ENCODE data around the gene ENGASE. TPM values are rescaled to one million over a fixed set of nuclear protein-coding genes. Genes with fewer than 3 reads are reported as not detected.

ENGASE gene
- total and polyA plus RNA-seq, 2 donors from 2014 or later, result 14.3 to 49.3 TPM

DNA sequence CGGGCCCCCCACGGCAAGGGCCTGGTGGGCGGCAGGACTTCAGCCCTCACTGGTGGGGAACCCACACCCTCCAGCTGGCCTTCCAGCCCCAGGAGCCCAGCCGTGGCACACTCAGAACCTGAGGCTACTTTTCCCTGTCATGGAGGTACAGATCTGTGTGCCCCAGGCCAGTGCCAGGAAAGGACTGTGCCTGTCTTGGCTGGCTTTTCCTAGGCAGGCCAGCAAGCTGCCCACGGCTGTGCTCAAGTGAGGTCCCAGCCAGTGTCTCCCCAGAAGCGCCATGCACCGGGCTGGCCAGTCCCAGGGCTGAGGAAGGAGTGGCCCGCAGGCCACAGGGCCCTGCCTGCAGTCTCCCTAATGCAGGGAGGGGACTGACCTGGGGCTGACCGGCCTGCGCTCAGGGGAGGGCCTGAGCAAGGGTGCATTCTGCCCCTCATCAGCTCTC is 16.6 kb downstream of the ENGASE start:
- H3K4me3 ChIP-seq (ENCODE audit: low read length in 3 of 3), result no peak overlapping the region
- no peak overlapping the region for H3K9ac ChIP-seq (ENCODE audit: low read length in 3 of 3)
- no peaks in the 10 kb centered on the region for H3K27me3 ChIP-seq (ENCODE audit: control insufficient read depth, insufficient read depth, low read length)
- FAIRE-seq, result no peak
- peaks cover 0 to 2% (median 0%) of the 10 kb centered on the region in 3 donors for H3K36me3 ChIP-seq (ENCODE audit: control insufficient read depth in 2 of 3, insufficient read depth in 3 of 3, low read length in 3 of 3)
- H3K4me1 ChIP-seq (ENCODE audit: control insufficient read depth in 2 of 3, insufficient read depth in 2 of 3, low read depth in 1 of 3, low read length in 3 of 3), result no peaks in the 10 kb centered on the region
- H3K9me3 ChIP-seq (ENCODE audit: control insufficient read depth in 2 of 3, insufficient read depth in 1 of 3, low read length in 3 of 3), result no peaks in the 10 kb centered on the region
- TF ChIP-seq CTCF (IDR thresholded peaks at IDR 0.05; ENCODE audit: borderline replicate concordance, extremely low read depth, insufficient read depth), result no peak
- intact Hi-C loops (cut with DNase I), result loop anchor here (5.0 kb wide), 1 partner anchor 301 kb away; no protein-coding TSS in a partner anchor
- no peak overlapping the region for H3K27ac ChIP-seq (ENCODE audit: low read depth in 2 of 2, low read length in 2 of 2)
- DNase-seq, result no peak

DNA sequence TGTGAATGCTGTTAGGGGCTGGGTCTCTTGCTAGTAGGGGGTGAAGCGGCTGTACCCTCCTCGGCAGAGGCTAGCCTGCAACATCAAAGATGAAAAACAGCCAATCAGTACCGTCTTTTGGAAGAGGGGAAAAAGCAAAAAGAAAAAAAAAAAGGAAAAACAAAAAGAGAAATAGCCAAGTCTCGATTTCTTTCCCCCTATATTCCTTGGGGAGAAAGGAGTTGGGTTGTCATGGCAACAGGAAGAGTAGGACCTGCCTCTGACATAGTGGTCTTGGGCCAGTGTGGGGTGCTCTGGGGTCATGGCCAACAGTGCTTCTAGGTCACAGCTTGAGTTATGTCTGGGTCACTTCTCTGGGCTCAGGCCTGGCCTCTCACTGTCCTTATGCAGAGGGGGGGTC is 17.9 kb downstream of the ENGASE start:
- Histone ChIP-seq H3K4me3 (ENCODE audit: low read length in 3 of 3) (no peak overlapping the region), H3K36me3 (ENCODE audit: control insufficient read depth in 2 of 3, insufficient read depth in 3 of 3, low read length in 3 of 3) (no peaks in the 10 kb centered on the region), H3K27me3 (ENCODE audit: control insufficient read depth, insufficient read depth, low read length) (no peaks in the 10 kb centered on the region), H3K27ac (ENCODE audit: low read depth in 2 of 2, low read length in 2 of 2) (no peak overlapping the region), H3K9ac (ENCODE audit: low read length in 3 of 3) (no peak overlapping the region), H3K9me3 (ENCODE audit: control insufficient read depth in 2 of 3, insufficient read depth in 1 of 3, low read length in 3 of 3) (no peaks in the 10 kb centered on the region), H3K4me1 (ENCODE audit: control insufficient read depth in 2 of 3, insufficient read depth in 2 of 3, low read depth in 1 of 3, low read length in 3 of 3) (no peaks in the 10 kb centered on the region)
- intact Hi-C loops (cut with DNase I), result loop anchor here (5.0 kb wide), 1 partner anchor 300 kb away; no protein-coding TSS in a partner anchor
- TF ChIP-seq CTCF (IDR thresholded peaks at IDR 0.05; ENCODE audit: borderline replicate concordance, extremely low read depth, insufficient read depth), result no peak
- DNase-seq (no peak), FAIRE-seq (no peak)

DNA sequence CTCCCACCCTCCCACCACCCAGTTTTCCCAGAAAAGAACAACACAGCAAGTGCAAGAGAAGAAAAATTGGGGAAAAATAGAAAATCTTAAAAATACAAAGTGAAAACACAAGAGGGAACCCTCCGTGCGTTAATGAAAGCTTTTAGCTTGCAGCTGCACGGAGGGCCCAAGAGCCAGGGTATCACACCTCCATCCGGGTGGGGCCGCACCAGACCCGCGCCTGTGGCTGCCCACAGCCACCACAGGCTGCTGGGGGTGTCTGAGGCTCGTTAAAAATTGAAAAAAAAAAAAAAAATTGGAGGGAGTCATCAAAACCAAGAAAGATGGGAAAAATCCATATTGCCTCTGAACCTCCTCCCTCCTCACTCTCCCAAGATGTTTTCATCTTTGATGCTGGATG is 18.6 kb downstream of the ENGASE start:
- Histone ChIP-seq H3K4me3 (ENCODE audit: low read length in 3 of 3) (no peak overlapping the region), H3K27ac (ENCODE audit: low read depth in 2 of 2, low read length in 2 of 2) (no peak overlapping the region), H3K4me1 (ENCODE audit: control insufficient read depth in 2 of 3, insufficient read depth in 2 of 3, low read depth in 1 of 3, low read length in 3 of 3) (no peaks in the 10 kb centered on the region), H3K36me3 (ENCODE audit: control insufficient read depth in 2 of 3, insufficient read depth in 3 of 3, low read length in 3 of 3) (no peaks in the 10 kb centered on the region), H3K9ac (ENCODE audit: low read length in 3 of 3) (no peak overlapping the region), H3K27me3 (ENCODE audit: control insufficient read depth, insufficient read depth, low read length) (no peaks in the 10 kb centered on the region), H3K9me3 (ENCODE audit: control insufficient read depth in 2 of 3, insufficient read depth in 1 of 3, low read length in 3 of 3) (no peaks in the 10 kb centered on the region)
- intact Hi-C loops (cut with DNase I), result loop anchor here (5.0 kb wide), 1 partner anchor 299 kb away; no protein-coding TSS in a partner anchor
- no peak for FAIRE-seq
- DNase-seq, result no peak
- no peak for TF ChIP-seq CTCF (IDR thresholded peaks at IDR 0.05; ENCODE audit: borderline replicate concordance, extremely low read depth, insufficient read depth)

GRCh38 chr17:79094261-79094660 is 19.6 kb downstream of the ENGASE start:
- H3K27ac ChIP-seq (ENCODE audit: low read depth in 2 of 2, low read length in 2 of 2), result no peak overlapping the region
- FAIRE-seq (no peak), DNase-seq (no peak)
- no peaks in the 10 kb centered on the region for H3K27me3 ChIP-seq (ENCODE audit: control insufficient read depth, insufficient read depth, low read length)
- no peaks in the 10 kb centered on the region for H3K4me1 ChIP-seq (ENCODE audit: control insufficient read depth in 2 of 3, insufficient read depth in 2 of 3, low read depth in 1 of 3, low read length in 3 of 3)
- H3K4me3 ChIP-seq (ENCODE audit: low read length in 3 of 3), result no peak overlapping the region
- no peaks in the 10 kb centered on the region for H3K36me3 ChIP-seq (ENCODE audit: control insufficient read depth in 2 of 3, insufficient read depth in 3 of 3, low read length in 3 of 3)
- H3K9me3 ChIP-seq (ENCODE audit: control insufficient read depth in 2 of 3, insufficient read depth in 1 of 3, low read length in 3 of 3), result no peaks in the 10 kb centered on the region
- H3K9ac ChIP-seq (ENCODE audit: low read length in 3 of 3), result no peak overlapping the region
- intact Hi-C loops (cut with DNase I), result loop anchor here (5.0 kb wide), 1 partner anchor 298 kb away; no protein-coding TSS in a partner anchor
- TF ChIP-seq CTCF (IDR thresholded peaks at IDR 0.05; ENCODE audit: borderline replicate concordance, extremely low read depth, insufficient read depth), result no peak

Data from kidney (tissue), 14 donors.